Endothelial cell of umbilical vein (primary cell): ENCODE data around the gene SCAPER.

Experiments
- MYC ChIP-seq: IDR thresholded peaks from one replicate; pipeline ENCODE4 v1.6.1; 2011; ENCODE audit warnings: mild to moderate bottlenecking, low read depth, low read length
- POLR2A ChIP-seq: IDR thresholded peaks from 2 replicates; pipeline ENCODE4 v1.6.1; 2012; ENCODE audit warnings: low read depth, mild to moderate bottlenecking, control low read depth, low read length
- TF ChIP-seq, protein P1 (sequence below), 2 donors: IDR thresholded peaks; 1 replicate in 1 of 2; 2 replicates in 1 of 2; pipeline ENCODE4 v1.5.1; 2011; ENCODE audit warnings: low read length in 2 of 2, mild to moderate bottlenecking in 2 of 2, moderate library complexity in 2 of 2, control low read depth in 1 of 2, inconsistent platforms in 1 of 2, low read depth in 1 of 2; ENCODE audit not compliant: insufficient read depth in 1 of 2; ENCODE audit errors: extremely low read depth in 1 of 2

DNA sequence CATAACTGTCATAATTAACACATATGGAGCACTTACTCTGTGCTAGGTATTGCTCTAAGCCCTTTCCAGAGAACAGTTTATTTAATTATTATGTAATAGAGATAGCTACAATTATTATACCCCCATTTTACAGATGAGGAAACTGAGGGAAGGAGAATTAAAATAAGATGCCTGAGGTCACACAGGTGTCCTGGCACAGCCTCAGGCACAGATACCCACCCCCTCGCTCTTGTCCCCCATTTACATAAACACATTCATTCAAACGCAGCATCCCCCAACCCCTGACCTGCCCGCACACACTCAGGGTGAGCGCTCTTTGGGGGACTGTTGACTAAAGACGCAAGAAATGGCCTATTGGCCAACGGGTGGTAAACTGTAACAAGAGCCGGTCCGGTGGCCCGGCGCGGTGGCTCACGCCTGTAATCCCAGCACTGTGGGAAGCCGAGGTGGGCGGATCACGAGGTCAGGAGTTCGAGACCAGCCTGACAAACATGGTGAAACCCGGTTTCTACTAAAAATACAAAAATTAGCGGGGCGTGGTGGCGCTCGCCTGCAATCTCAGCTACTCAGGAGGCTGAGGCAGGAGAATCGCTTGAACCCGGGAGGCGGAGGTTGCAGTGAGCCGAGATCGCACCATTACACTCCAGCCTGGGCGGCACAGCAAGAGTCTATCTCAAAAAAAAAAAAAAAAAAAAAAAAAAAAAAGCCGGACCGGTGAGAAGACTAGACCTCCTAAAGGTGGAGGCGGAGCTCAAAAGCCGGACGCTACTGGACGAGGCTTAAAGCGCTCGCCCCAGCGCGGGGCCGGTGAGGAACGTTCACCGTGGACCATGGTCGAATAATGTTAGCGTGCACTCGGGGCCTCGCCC is 570.5 kb downstream of the SCAPER start:
- TF ChIP-seq, protein P1, sequence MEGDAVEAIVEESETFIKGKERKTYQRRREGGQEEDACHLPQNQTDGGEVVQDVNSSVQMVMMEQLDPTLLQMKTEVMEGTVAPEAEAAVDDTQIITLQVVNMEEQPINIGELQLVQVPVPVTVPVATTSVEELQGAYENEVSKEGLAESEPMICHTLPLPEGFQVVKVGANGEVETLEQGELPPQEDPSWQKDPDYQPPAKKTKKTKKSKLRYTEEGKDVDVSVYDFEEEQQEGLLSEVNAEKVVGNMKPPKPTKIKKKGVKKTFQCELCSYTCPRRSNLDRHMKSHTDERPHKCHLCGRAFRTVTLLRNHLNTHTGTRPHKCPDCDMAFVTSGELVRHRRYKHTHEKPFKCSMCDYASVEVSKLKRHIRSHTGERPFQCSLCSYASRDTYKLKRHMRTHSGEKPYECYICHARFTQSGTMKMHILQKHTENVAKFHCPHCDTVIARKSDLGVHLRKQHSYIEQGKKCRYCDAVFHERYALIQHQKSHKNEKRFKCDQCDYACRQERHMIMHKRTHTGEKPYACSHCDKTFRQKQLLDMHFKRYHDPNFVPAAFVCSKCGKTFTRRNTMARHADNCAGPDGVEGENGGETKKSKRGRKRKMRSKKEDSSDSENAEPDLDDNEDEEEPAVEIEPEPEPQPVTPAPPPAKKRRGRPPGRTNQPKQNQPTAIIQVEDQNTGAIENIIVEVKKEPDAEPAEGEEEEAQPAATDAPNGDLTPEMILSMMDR (IDR thresholded peaks at IDR 0.05; ENCODE audit: extremely low read depth in 1 of 2, insufficient read depth in 1 of 2, low read depth in 1 of 2, low read length in 2 of 2): no peak
- no peak for TF ChIP-seq POLR2A
- TF ChIP-seq MYC: no peak
